ENCODE measurements around the gene EPC2. TPM values are rescaled to one million over a fixed set of nuclear protein-coding genes. Genes with fewer than 3 reads are reported as not detected.

EPC2 gene
- total RNA-seq, 3 donors from 2014 or later: 30.5 to 58.5 (median 44.2) TPM

GRCh38 chr2:148642112-148642744 is 2.3 kb upstream of the EPC2 start:
- Histone ChIP-seq H3K27me3 (peaks cover 0 to 2% of the 10 kb centered on the region in 2 donors), H3K4me1 (no peaks in the 10 kb centered on the region), H3K36me3 (no peaks in the 10 kb centered on the region), H3K4me3 (no peak overlapping the region), H3K9me3 (no peaks in the 10 kb centered on the region), H3K27ac (no peak overlapping the region)
- intact Hi-C loops (cut with DNase I; ENCODE audit: low total_unique reads): no loop called here
- TF ChIP-seq POLR2AphosphoS5 (IDR thresholded peaks at IDR 0.05) (no peak), POLR2A (IDR thresholded peaks at IDR 0.05) (no peak), CTCF (IDR thresholded peaks at IDR 0.05) (no peak)
- no peak for DNase-seq (ENCODE audit: low spot score in 2 of 2)

- TF ChIP-seq CTCF (IDR thresholded peaks at IDR 0.05) (no peak), POLR2A (IDR thresholded peaks at IDR 0.05) (no peak), POLR2AphosphoS5 (IDR thresholded peaks at IDR 0.05) (no peak)
- no peak for DNase-seq (ENCODE audit: low spot score in 2 of 2)
- H3K9me3 ChIP-seq: no peaks in the 10 kb centered on the region
- H3K36me3 ChIP-seq: no peaks in the 10 kb centered on the region
- intact Hi-C loops (cut with DNase I; ENCODE audit: low total_unique reads): no loop called here
- H3K4me1 ChIP-seq: no peaks in the 10 kb centered on the region
- peaks cover 0 to 2% of the 10 kb centered on the region in 2 donors for H3K27me3 ChIP-seq
- H3K4me3 ChIP-seq: no peak overlapping the region
- H3K27ac ChIP-seq: no peak overlapping the region
Observed at GRCh38 chr2:148642891-148643416, 1.6 kb upstream of the EPC2 start.

GRCh38 chr2:148643421-148643820 is 1.1 kb upstream of the EPC2 start:
- intact Hi-C loops (cut with DNase I; ENCODE audit: low total_unique reads): no loop called here
- Histone ChIP-seq H3K36me3 (no peaks in the 10 kb centered on the region), H3K27ac (no peak overlapping the region), H3K9me3 (no peaks in the 10 kb centered on the region), H3K4me1 (no peaks in the 10 kb centered on the region), H3K4me3 (peak overlapping the region; percentile 87 to 97 (median 92)), H3K27me3 (no peaks in the 10 kb centered on the region)
- TF ChIP-seq POLR2AphosphoS5 (IDR thresholded peaks at IDR 0.05) (no peak), CTCF (IDR thresholded peaks at IDR 0.05) (no peak), POLR2A (IDR thresholded peaks at IDR 0.05) (no peak)
- no peak for DNase-seq (ENCODE audit: low spot score in 2 of 2)

GRCh38 chr2:148644883-148645538 is 460 bp downstream of the EPC2 start:
- intact Hi-C loops (cut with DNase I; ENCODE audit: low total_unique reads): no loop called here
- Histone ChIP-seq H3K27me3 (no peaks in the 10 kb centered on the region), H3K36me3 (no peaks in the 10 kb centered on the region), H3K9me3 (no peaks in the 10 kb centered on the region), H3K4me1 (no peaks in the 10 kb centered on the region), H3K27ac (peak overlapping the region; percentile 98 to 99), H3K4me3 (peak overlapping the region; percentile 87 to 97 (median 92))
- peak in 2 of 3 donors; percentile 27 to 32 for TF ChIP-seq CTCF (IDR thresholded peaks at IDR 0.05)
- TF ChIP-seq POLR2A (IDR thresholded peaks at IDR 0.05): no peak
- peak; percentile 54 to 80 (median 57) for TF ChIP-seq POLR2AphosphoS5 (IDR thresholded peaks at IDR 0.05)
- DNase-seq (ENCODE audit: low spot score in 2 of 2): peak; percentile 93

All from breast epithelium (tissue), 4 donors.